Fibroblast of lung (primary cell): ENCODE results near the gene SEPTIN5.

ENCODE experiments used
- CTCF ChIP-seq, 2 donors: IDR thresholded peaks in 1 of 2; conservative IDR thresholded peaks in 1 of 2; 1 replicate in 1 of 2; 2 replicates in 1 of 2; pipeline ENCODE4 v1.5.1; 2011 to 2012; ENCODE audit warnings: low read length in 2 of 2, control low read depth in 1 of 2, inconsistent platforms in 1 of 2, low read depth in 1 of 2, mild to moderate bottlenecking in 1 of 2
- EZH2 ChIP-seq: IDR thresholded peaks from 2 replicates; pipeline ENCODE4 v1.5.1; 2012; ENCODE audit warnings: low read length, control low read depth, mild to moderate bottlenecking; ENCODE audit errors: missing control alignments

- TF ChIP-seq CTCF (conservative IDR thresholded peaks at IDR 0.05 in 1 of 2, IDR thresholded peaks at IDR 0.05 in 1 of 2; ENCODE audit: low read depth in 1 of 2, low read length in 2 of 2) (no peak), EZH2 (no peak)
Measured at GRCh38 chr22:19732403-19733113, 18.3 kb downstream of the SEPTIN5 start.
